PC-9 (cell line): ENCODE data around the gene NLRX1.
"Not testable (repeated sequence)": the region's sequence is repeated elsewhere in the genome, so short reads cannot be mapped to it uniquely, and the experiment has no call there.

Experiments
- EZH2 ChIP-seq: fragments of 200-600 bp; sonication (generic); IDR thresholded peaks from 2 replicates; pipeline ENCODE4 v1.8.0; 2017; ENCODE audit warnings: antibody characterized with exemption, low read depth
- TF ChIP-seq, protein P1 (sequence below): fragments of 200-600 bp; sonication (generic); conservative IDR thresholded peaks from 2 replicates; pipeline ENCODE4 v1.6.1; 2017; ENCODE audit warnings: mixed run types, antibody characterized with exemption, mild to moderate bottlenecking, moderate library complexity

GRCh38 chr11:119167077-119167458, 1.5 kb upstream of the NLRX1 start:
- not testable (repeated sequence) for TF ChIP-seq EZH2
- TF ChIP-seq, protein P1, sequence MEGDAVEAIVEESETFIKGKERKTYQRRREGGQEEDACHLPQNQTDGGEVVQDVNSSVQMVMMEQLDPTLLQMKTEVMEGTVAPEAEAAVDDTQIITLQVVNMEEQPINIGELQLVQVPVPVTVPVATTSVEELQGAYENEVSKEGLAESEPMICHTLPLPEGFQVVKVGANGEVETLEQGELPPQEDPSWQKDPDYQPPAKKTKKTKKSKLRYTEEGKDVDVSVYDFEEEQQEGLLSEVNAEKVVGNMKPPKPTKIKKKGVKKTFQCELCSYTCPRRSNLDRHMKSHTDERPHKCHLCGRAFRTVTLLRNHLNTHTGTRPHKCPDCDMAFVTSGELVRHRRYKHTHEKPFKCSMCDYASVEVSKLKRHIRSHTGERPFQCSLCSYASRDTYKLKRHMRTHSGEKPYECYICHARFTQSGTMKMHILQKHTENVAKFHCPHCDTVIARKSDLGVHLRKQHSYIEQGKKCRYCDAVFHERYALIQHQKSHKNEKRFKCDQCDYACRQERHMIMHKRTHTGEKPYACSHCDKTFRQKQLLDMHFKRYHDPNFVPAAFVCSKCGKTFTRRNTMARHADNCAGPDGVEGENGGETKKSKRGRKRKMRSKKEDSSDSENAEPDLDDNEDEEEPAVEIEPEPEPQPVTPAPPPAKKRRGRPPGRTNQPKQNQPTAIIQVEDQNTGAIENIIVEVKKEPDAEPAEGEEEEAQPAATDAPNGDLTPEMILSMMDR, result not testable (repeated sequence)
